MV-4-11 (cell line): ENCODE measurements around the gene AIF1L.
"Not testable (repeated sequence)": the region's sequence is repeated elsewhere in the genome, so short reads cannot be mapped to it uniquely, and the experiment has no call there.

ENCODE experiments used
- DNase-seq: peaks from one replicate; lab custom pipeline; 2025; lab: John Stamatoyannopoulos, UW

The AIF1L gene

GRCh38 chr9:131098391-131099101, 2.2 kb downstream of the AIF1L start:
- peak; percentile 23 for DNase-seq

- no peak for DNase-seq
Measured at GRCh38 chr9:131099102-131099606, 2.8 kb downstream of the AIF1L start.

- DNase-seq: not testable (repeated sequence)
Measured at GRCh38 chr9:131099845-131100244, 3.5 kb downstream of the AIF1L start.

GRCh38 chr9:131100445-131100844, 4.1 kb downstream of the AIF1L start:
- no peak for DNase-seq

- no peak for DNase-seq
Measured at GRCh38 chr9:131101207-131101964, 5.1 kb downstream of the AIF1L start.

- DNase-seq: no peak
Measured at GRCh38 chr9:131103024-131103423, 6.7 kb downstream of the AIF1L start.

- no peak for DNase-seq
Measured at GRCh38 chr9:131103535-131103934, 7.2 kb downstream of the AIF1L start.

- DNase-seq: no peak
Measured at GRCh38 chr9:131104016-131104740, 7.8 kb downstream of the AIF1L start.

- peak; percentile 67 for DNase-seq
Measured at GRCh38 chr9:131105952-131106351, 9.6 kb downstream of the AIF1L start.

- DNase-seq: no peak
Measured at GRCh38 chr9:131107760-131108159, 11.4 kb downstream of the AIF1L start.

- DNase-seq: no peak
Measured at GRCh38 chr9:131111186-131111853, 15.0 kb downstream of the AIF1L start.

- DNase-seq: no peak
Measured at GRCh38 chr9:131111854-131112311, 15.6 kb downstream of the AIF1L start.

- no peak for DNase-seq
Measured at GRCh38 chr9:131112374-131113154, 16.2 kb downstream of the AIF1L start.

- DNase-seq: no peak
Measured at GRCh38 chr9:131113655-131114054, 17.3 kb downstream of the AIF1L start.

GRCh38 chr9:131114084-131114535, 17.8 kb downstream of the AIF1L start:
- no peak for DNase-seq

- DNase-seq: not testable (repeated sequence)
Measured at GRCh38 chr9:131115360-131115742, 19.0 kb downstream of the AIF1L start.

- DNase-seq: no peak
Measured at GRCh38 chr9:131116281-131117120, 20.2 kb downstream of the AIF1L start.

- no peak for DNase-seq
Measured at GRCh38 chr9:131117121-131117761, 20.9 kb downstream of the AIF1L start.

- DNase-seq: no peak
Measured at GRCh38 chr9:131117762-131118145, 21.4 kb downstream of the AIF1L start.

- no peak for DNase-seq
Measured at GRCh38 chr9:131119600-131119999, 23.3 kb downstream of the AIF1L start.
